GM19023 (cell line): Measurements from ENCODE around the gene NPFFR1.
"Not testable (repeated sequence)": the region's sequence is repeated elsewhere in the genome, so short reads cannot be mapped to it uniquely, and the experiment has no call there.

Source experiments
- ATAC-seq: cut with Tn5 transposase; IDR thresholded peaks from one replicate; pipeline ENCODE4 v1.9.1; 2021; ENCODE audit warnings: mild to moderate bottlenecking, moderate library complexity; ENCODE audit not compliant: unreplicated experiment

NPFFR1 gene

DNA sequence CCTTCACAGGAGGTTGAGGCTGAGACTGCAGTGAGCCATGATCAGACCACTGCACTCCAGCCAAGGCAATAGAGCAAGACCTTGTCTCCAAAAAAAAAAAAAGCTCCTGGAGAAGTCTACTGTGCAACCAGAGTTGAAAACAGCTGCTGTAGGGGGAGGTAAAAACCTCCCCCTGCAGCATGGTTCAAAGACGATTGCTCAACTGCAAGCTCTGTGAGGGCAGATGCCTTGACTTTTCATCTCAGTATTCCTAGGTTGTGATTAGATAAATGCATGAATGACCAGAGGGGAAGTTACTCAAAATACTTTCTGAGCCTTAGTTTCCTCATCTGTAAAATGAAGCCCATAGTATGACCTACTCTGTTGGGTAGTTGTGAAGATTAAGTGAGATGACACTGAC, 25.6 kb downstream of the NPFFR1 start:
- ATAC-seq, result no peak

DNA sequence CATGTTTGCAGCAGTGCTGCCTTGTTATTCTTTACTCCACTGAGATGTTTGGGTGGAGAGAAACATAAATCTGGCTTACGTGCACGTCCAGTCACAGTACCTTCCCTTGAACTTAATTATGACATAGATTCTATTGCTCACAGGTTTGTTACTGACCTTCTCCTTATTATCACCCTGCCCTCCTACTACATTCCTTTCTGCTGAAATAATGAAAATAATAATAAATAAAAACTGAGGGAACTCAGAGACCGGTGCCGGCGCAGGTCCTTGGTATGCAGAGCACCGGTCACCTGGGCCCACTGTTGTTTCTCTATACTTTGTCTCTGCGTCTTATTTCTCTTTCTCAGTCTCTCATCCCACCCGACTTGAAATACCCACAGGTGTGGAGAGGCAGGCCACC, 26.0 kb downstream of the NPFFR1 start:
- ATAC-seq, result not testable (repeated sequence)

DNA sequence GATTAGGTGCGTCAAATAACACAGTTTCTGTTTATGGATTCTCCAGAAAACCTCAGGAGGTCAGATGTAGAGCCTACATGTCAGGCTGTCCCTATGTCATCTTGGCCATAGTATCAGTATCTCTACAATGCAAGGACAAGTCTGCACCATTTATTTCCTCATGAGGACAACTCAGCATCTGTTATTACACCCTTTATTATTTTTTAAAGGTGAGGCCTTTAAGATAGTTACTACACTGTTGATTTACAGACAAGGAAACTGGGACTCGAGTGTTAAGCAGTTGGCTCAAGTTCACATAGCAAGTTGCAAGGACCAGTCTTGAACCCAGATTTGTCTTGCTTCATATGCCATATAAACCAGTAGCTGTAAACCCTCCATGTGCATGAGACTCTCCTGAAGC, 27.3 kb downstream of the NPFFR1 start:
- ATAC-seq, result no peak

DNA sequence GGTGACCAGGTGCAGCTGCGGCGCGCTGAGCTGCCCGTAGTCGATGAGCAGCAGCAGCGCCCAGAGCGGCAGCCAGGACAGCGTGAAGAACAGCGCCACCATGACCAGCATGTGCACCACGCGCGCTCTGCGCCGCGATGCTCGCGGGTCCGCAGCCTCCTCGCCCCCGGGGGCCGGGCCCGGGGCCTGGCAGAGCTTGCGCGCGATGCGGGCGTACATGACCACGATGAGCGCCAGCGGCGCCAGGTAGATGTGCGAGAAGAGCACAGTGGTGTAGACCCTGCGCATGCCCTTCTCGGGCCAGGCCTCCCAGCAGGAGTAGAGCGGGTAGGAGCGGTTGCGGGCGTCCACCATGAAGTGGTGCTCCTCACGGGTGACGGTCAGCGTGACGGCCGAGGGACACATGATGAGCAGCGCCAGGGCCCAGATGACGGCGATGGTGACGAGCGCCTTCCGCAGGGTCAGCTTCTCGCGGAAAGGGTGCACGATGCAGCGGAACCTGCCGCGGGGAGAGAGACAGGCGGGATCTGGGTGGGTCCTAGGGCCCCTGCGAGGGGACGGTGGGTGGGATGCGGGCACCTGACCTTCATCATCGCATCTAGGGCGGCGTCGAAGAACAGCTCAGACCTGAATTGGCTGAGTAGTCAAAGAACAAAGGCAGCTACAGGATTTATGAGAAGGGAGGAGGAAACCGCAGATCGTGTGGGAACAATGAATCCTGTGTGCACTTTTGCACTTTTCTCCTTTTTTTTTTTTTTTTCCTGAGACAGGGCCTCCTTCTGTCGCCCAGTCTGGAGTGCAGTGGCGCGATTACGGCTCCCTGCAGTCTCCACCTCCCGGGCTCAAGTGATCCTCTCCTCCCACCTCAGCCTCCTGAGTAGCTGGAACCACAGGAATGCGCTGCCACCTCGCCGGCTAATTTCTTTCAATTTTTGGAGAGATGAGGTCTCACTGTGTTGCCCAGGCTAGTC, 28.2 kb downstream of the NPFFR1 start:
- no peak for ATAC-seq

DNA sequence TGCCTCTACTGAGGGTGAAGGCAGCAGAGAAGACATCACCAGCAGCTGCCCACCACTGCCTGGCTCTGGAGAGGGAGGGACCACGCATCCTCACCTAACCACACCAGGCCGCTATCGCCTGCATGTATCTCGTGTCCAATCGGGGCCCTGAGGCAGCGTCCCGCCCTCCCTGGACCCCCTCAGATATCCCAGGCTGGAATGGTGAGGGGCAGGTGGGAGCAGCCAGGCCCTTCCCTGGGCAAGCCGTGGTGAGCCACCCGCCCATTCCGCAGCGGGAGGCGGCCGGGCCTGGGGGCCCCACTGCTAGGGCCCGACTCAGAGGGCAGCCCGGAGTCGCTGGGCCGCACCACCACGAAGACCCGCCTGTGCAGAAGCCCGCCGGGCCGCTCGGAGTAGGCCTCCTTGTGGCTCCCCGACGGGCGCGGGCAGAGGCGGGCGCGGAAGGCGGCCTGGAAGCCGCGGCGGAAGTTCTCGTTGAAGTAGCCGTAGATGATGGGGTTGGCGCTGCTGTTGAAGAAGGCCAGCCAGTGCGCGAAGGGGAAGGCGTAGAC, 29.0 kb downstream of the NPFFR1 start:
- no peak for ATAC-seq

DNA sequence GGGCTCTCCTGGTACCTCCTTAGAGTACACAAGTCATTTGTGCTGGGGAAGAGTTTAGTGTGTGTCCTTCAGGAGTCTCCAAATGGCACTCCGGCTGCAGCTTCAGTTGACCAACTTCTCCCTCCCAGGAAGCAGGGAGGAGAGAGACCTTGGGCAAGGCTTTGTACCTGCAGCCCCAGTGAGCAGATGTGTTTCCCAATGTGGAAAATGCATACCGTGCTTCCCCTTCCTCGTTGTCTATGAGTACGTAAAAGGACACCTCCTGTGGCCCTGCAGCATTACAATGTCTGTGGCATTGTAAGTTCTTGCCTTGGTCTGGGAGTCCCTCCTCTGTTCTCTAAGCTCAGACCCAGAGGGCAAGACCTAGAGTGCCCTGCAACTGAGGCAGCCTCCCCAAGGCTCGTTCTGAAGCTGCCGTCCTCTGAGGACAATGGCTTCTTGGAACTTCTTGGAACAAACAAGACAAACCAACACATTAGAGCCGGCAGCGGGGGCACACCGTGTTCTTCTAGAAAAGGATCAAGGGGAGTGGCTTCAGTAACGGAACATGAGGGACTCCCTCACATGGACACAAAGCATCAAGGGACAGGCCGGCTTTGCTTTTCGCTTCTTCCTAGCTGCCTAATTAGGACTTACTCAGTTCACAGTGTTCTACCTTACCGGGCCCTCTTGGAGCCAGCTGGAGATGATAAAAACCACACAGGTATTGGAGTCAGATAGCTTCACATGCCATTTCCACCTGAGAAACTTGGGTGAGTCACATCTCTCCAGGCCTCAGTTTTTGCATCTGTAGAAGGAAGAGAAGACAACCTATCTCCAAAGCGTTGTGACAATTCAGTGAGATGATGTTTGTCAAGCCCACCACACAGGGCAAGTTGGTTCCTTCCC, 29.7 kb downstream of the NPFFR1 start:
- no peak for ATAC-seq

DNA sequence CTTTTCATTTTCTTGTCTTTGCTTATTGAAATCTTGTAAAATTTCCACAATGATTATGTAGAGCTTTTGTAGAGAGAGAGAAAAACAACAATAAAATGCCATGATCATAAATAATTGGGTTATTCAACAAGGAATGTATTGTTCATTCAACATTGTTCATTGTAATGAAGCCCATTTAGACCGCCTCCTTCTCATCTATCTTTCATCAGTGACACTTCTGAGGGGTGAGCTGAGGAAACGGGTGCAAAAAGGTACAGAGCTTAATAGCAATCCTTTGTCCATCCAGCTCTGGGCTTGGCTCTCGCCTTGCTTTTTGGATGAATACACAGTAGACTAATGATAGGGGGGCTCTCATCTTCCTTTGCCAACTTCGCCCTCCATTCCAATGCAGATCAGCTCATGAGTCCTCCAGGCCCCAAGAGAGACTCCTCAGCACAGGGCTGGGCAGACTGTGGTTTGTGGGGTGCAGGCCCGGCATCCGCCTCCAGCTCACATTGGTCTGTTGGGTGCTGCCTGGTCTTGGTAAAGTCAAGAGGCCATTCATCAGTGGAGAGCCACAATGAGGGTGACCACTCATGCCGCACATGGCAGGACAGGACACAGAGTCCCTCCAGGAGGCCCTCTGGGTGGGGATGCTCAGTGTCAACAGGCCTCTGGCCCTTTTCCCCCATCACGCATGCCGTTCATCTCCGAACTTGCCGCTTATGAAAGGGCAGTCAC, 32.7 kb downstream of the NPFFR1 start:
- no peak for ATAC-seq

DNA sequence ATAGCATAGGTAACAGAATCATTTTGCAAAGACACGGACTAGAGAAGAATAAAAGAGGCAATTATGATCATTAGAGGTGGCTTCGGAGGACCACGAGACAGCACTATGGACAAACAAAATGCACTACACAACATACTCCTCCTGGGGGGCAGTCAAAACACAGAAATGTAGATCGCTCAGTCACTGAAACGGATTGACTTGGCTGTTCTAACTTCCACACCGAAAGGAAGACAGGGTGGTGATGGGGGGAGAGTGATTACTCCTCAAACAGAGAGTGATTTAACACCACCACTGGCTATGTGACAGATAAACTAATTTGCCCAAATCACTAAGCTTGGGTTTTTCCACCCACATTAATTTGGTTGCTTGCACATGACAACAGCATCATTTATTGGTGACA, 36.4 kb downstream of the NPFFR1 start:
- ATAC-seq, result no peak

DNA sequence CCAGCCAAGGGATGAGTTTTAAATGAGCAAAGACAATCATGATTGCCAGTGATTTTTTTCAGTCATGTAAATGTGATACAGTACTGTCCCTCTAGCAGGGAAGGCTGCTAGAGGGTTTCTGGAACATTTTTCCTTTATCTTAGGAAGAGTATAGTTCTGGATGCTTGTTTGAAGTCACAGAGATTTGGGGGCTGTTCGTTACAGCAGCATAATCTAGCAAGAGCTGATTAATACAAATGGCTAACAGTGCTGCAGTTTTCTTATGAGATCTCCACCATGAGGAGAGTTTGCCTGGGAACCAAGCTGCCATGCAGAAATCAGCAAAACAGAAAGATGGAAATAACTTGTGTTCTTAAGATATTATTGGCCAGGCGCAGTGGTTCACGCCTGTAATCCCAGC, 42.7 kb downstream of the NPFFR1 start:
- no peak for ATAC-seq

DNA sequence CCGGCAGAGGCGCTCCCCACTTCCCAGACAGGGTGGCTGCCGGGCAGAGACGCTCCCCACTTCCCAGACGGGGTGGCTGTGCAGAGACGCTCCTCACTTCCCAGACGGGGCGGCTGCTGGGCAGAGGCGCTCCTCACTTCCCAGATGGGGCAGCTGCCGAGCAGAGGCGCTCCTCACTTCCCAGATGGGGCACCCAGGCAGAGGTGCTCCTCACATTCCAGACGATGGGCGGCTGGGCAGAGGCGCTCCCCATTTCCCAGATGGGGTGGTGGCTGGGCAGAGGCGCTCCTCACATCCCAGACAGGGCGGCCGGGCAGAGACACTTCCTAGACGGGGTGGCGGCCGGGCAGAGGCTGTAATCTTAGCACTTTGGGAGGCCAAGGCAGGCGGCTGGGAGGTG, 43.8 kb downstream of the NPFFR1 start:
- not testable (repeated sequence) for ATAC-seq

DNA sequence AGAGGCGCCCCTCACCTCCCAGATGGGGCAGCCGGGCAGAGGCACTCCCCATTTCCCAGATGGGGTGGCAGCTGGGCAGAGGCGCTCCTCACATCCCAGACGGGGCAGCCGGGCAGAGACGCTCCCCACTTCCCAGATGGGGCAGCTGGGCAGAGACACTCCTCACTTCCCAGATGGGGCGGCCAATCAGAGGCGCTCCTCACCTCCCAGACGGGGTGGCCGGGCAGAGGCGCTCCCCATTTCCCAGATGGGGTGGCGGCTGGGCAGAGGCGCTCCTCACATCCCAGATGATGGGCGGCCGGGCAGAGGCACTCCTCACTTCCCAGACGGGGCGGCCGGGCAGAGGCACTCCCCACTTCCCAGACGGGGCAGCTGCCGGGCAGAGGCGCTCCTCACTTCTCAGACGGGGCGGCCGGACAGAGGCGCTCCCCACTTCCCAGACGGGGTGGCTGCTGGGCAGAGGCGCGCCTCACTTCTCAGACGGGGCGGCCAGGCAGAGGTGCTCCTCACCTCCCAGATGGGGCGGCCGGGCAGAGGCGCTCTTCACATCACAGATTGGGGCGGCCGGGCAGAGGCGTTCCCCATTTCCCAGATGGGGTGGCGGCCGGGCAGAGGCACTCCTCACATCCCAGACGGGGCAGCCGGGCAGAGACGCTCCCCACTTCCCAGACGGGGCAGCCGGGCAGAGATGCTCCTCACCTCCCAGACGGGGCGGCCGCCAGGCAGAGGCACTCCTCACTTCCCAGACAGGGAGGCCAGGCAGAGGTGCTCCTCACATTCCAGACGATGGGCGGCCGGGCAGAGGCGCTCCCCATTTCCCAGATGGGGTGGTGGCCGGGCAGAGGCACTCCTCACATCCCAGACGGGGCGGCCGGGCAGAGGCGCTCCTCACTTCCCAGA, 44.5 kb downstream of the NPFFR1 start:
- ATAC-seq, result not testable (repeated sequence)

DNA sequence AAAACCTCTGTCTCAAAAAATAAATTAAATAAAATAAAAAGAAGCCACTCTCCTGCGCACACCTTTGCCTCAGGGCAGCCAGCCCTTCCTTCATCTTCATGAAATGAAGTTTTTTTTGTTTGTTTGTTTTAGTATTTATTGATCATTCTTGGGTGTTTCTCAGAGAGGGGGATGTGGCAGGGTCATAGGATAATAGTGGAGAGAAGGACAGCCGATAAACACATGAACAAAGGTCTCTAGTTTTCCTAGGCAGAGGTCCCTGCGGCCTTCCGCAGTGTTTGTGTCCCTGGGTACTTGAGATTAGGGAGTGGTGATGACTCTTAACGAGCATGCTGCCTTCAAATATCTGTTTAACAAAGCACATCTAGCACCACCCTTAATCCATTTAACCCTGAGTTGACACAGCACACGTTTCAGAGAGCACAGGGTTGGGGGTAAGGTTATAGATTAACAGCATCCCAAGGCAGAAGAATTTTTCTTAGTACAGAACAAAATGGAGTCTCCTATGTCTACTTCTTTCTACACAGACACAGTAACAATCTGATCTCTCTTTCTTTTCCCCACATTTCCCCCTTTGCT, 45.8 kb downstream of the NPFFR1 start:
- not testable (repeated sequence) for ATAC-seq

DNA sequence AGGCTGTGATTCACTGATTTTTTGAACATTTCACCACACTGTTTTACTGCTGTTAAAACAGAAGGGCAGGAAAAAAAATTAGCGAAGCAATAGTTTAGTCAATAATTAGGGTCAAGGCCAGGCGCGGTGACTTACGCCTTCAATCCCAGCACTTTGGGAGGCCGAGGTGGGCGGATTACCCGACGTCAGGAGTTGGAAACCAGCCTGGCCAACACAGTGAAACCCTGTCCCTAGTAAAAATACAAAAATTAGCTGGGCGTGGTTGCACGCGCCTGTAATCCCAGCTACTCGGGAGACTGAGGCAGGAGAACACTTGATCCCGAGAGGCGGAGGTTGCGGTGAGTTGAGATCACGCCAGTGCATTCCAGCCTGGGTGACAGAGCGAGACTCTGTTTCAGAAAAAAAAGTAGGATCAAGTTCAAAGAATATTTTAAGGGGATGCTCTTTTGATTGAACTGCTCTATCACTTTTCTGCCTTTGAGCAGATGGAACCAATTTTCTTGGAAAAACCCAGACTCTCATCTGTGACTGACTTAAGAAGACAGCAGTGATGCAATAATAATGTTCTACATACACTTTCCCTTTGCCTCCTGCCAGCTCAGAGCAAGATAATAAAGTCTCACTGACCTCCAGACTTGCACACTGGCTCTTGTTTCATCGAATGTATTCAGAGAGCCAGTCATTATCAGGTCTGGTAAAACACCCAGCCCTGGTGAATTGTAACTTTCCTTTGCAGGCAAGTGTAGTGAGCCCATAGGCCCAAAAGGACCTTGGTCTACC, 48.9 kb downstream of the NPFFR1 start:
- no peak for ATAC-seq

DNA sequence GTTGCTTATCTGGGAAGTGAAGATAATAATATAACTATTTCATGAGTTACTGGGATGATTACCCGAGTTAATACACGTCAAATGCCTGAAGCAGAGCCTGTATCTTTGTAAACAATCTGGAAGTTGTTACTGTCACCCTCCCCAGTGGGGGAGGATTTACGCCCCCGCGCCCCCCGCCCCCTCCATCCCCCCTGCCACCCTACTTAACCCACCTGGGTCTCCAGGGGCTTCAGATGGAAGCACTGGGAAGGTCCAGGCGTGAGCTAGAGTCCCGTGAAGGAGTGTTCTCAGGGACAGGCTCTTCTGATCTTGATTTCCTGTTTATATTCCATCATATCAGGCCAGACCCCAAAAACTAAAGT, 49.9 kb downstream of the NPFFR1 start:
- ATAC-seq, result no peak

DNA sequence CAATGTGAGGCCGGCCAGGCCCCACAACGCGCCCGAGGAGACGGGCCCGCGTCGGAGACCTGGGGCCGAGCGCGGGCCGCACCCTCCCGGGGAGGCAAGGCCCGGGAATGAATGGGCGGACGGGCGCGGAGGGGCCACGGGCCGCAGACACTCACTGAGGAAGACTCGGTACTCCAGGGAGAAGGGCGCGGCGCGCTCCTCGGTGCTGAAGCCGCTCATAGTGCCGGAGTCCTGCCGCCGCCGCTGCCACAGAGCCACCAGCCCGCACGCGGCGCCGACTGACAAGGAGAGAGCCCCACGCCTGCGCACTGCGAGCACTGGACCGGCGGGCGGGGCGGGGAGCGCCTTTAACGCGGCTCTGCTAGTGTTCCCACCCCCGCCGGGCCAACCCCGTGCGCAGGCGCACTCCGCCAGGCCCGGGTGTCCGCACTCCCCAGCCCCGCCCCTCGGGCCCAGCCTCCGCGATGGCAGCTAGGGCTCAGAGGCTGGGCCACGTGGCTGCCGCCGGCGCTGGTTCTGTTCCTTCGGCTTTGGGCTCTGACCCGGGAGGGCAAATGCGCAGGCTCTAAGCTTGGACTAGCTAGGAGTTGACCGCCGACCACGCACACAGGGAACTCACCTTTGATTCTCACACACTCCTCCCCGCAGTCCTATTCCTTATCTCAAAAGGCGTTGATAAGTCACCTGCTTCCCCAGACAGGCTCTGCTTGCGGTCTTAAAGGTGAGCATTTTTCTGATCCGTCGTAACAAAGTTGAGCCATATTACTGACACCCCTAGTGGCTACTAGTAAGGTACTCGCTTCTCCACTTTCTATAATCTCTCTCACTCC, 50.5 kb downstream of the NPFFR1 start, which contains the start of gene PPA1:
Gene PPA1 (minus strand): TSS at position 321 of the 830 bp plus-strand sequence. CDS start 102 bp downstream, at position 219.
- ATAC-seq, result peak; percentile 87

DNA sequence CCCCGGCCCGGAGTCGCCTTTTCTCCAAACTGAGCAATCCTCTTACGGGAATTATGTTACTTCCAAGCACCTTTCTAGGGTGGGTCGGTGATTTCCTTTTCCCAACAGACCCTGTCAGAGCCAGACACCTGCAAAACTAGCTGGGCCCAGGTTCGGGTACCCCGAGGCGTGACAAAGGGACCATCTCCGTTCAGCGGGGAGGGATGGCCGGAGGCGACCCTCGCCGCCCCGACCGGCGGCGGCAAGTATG, 51.0 kb downstream of the NPFFR1 start:
- no peak for ATAC-seq

DNA sequence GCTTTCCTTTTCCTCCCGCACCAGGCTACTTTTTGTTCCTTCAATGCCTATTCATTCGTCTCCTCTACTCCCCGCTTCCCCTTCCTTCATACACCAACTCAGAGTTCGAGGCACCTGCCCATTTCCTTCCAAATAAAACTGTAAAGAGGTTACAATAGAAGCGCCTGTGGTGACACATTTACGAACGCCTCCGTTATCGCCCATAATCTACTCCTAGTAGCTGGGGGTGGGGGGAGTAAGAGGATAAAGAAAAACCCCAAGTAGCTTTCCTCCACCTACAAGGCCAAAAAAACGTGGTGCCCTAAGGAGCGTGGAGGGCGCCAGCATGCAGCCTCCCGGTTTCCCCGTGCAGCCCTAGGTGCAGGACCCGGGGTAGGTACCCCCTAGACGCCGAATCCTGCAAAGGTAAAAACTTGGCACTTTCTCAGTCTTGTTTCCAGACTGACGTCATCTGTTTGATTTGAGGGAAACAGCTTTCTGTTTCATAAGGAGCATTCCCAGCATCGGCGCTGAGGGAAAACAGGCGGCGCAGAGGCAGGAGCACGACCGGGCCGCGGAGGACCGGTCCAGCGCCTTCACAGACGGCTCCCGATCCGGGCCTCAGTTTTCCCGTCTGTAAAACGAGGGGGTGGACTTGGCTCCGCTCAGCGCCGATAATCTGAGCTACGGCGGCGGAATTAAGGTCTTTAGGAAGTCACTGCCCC, 51.5 kb downstream of the NPFFR1 start:
- no peak for ATAC-seq
